Measurements from ENCODE around the gene SASH1.

SASH1 gene

GRCh38 chr6:148404456-148405054 lies 61.9 kb downstream of the SASH1 start:
- DNase-seq (ENCODE audit: low read depth), result no peak

GRCh38 chr6:148405894-148406293 lies 63.3 kb downstream of the SASH1 start:
- no peak for DNase-seq (ENCODE audit: low read depth)

GRCh38 chr6:148406579-148407371 lies 64.1 kb downstream of the SASH1 start:
- no peak for DNase-seq (ENCODE audit: low read depth)

- DNase-seq (ENCODE audit: low read depth), result no peak
These were observed 64.7 kb downstream of the SASH1 start for GRCh38 chr6:148407372-148407771.

GRCh38 chr6:148413321-148414091 lies 70.9 kb downstream of the SASH1 start:
- no peak for DNase-seq (ENCODE audit: low read depth)

GRCh38 chr6:148414092-148414489 lies 71.5 kb downstream of the SASH1 start:
- no peak for DNase-seq (ENCODE audit: low read depth)

GRCh38 chr6:148414836-148415235 lies 72.2 kb downstream of the SASH1 start:
- DNase-seq (ENCODE audit: low read depth), result no peak

GRCh38 chr6:148415511-148416260 lies 73.0 kb downstream of the SASH1 start:
- DNase-seq (ENCODE audit: low read depth), result no peak

- DNase-seq (ENCODE audit: low read depth), result no peak
These were observed 73.8 kb downstream of the SASH1 start for GRCh38 chr6:148416330-148416965.

GRCh38 chr6:148417045-148417444 lies 74.4 kb downstream of the SASH1 start:
- DNase-seq (ENCODE audit: low read depth), result no peak

GRCh38 chr6:148419430-148419829 lies 76.8 kb downstream of the SASH1 start:
- no peak for DNase-seq (ENCODE audit: low read depth)

GRCh38 chr6:148422085-148422484 lies 79.4 kb downstream of the SASH1 start:
- DNase-seq (ENCODE audit: low read depth), result no peak

GRCh38 chr6:148423133-148423532 lies 80.5 kb downstream of the SASH1 start:
- no peak for DNase-seq (ENCODE audit: low read depth)

GRCh38 chr6:148423601-148424270 lies 81.1 kb downstream of the SASH1 start:
- no peak for DNase-seq (ENCODE audit: low read depth)

GRCh38 chr6:148425443-148425842 lies 82.8 kb downstream of the SASH1 start:
- DNase-seq (ENCODE audit: low read depth), result no peak

- no peak for DNase-seq (ENCODE audit: low read depth)
These were observed 83.8 kb downstream of the SASH1 start for GRCh38 chr6:148426317-148426977.

GRCh38 chr6:148427333-148427732 lies 84.7 kb downstream of the SASH1 start:
- DNase-seq (ENCODE audit: low read depth), result no peak

- no peak for DNase-seq (ENCODE audit: low read depth)
These were observed 86.8 kb downstream of the SASH1 start for GRCh38 chr6:148429423-148429822.

- DNase-seq (ENCODE audit: low read depth), result no peak
These were observed 88.3 kb downstream of the SASH1 start for GRCh38 chr6:148430897-148431296.

- no peak for DNase-seq (ENCODE audit: low read depth)
These were observed 88.8 kb downstream of the SASH1 start for GRCh38 chr6:148431413-148431812.

- no peak for DNase-seq (ENCODE audit: low read depth)
These were observed 89.2 kb downstream of the SASH1 start for GRCh38 chr6:148431840-148432239.

Measured in T follicular helper cell (primary cell).